HEK293 (cell line): ENCODE data around the gene ANKRD6.

Experiments used
- CTCF ChIA-PET: fragments of 350-600 bp; formaldehyde crosslinking; extraction: SDS; loops from one replicate; lab custom pipeline; 2021; ENCODE audit warnings: antibody characterized with exemption; lab: Yijun Ruan, JAX
- POLR2A ChIA-PET: fragments of 300-600 bp; formaldehyde crosslinking; extraction: SDS; loops from one replicate; lab custom pipeline; 2020; ENCODE audit warnings: antibody characterized with exemption, inconsistent platforms; lab: Yijun Ruan, JAX
- H3K27ac ChIP-seq: fragments of 200-500 bp; sonication (Bioruptor generic); 2 replicates; pipeline ENCODE4 v1.5.1; 2014; ENCODE audit warnings: low read depth, low read length, control low read depth, inconsistent platforms; ENCODE audit errors: extremely low read depth
- H3K36me3 ChIP-seq, 2 experiments: fragments of 200-500 bp in 1 of 2; sonication (Bioruptor generic) in 1 of 2; 1 replicate in 1 of 2; 2 replicates in 1 of 2; pipeline ENCODE4 v1.5.1; 2014 to 2017; ENCODE audit warnings: inconsistent platforms in 2 of 2, low read length in 2 of 2; ENCODE audit not compliant: control insufficient read depth in 2 of 2, insufficient read depth in 1 of 2
- H3K4me1 ChIP-seq: fragments of 200-500 bp; sonication (Bioruptor generic); 2 replicates; pipeline ENCODE4 v1.5.1; 2014; ENCODE audit warnings: mild to moderate bottlenecking, low read length, inconsistent platforms; ENCODE audit not compliant: control insufficient read depth, insufficient read depth
- H3K4me3 ChIP-seq: 2 replicates; pipeline ENCODE4 v1.5.1; 2011; ENCODE audit warnings: low read depth, mild to moderate bottlenecking, control low read depth, low read length, moderate library complexity
- H3K9me3 ChIP-seq: fragments of 200-500 bp; sonication (Bioruptor generic); 2 replicates; pipeline ENCODE4 v1.5.1; 2014; ENCODE audit warnings: low read depth, low read length, inconsistent platforms; ENCODE audit not compliant: control insufficient read depth, insufficient read depth
- KLF7 ChIP-seq: fragments of 450-650 bp; formaldehyde crosslinking; IDR thresholded peaks from 2 replicates; pipeline ENCODE4 v1.5.1; 2016; ENCODE audit warnings: missing biosample characterization, missing genetic modification characterization, borderline replicate concordance
- SALL2 ChIP-seq: fragments of 450-650 bp; formaldehyde crosslinking; IDR thresholded peaks from 2 replicates; pipeline ENCODE4 v1.5.0; 2017; ENCODE audit warnings: missing biosample characterization, mild to moderate bottlenecking, missing genetic modification characterization, borderline replicate concordance
- YY1 ChIP-seq: fragments of 450-650 bp; formaldehyde crosslinking; IDR thresholded peaks from 2 replicates; pipeline ENCODE4 v1.5.1; 2018; ENCODE audit warnings: missing biosample characterization, missing genetic modification characterization
- ZBTB10 ChIP-seq: fragments of 450-650 bp; formaldehyde crosslinking; IDR thresholded peaks from 2 replicates; pipeline ENCODE4 v1.5.1; 2016; ENCODE audit warnings: missing biosample characterization, missing genetic modification characterization
- ZFP41 ChIP-seq: fragments of 450-650 bp; formaldehyde crosslinking; IDR thresholded peaks from 2 replicates; pipeline ENCODE4 v1.5.1; 2016; ENCODE audit warnings: missing biosample characterization, missing genetic modification characterization, borderline replicate concordance
- ZNF10 ChIP-seq: fragments of 450-650 bp; formaldehyde crosslinking; IDR thresholded peaks from 2 replicates; pipeline ENCODE4 v1.5.1; 2017; ENCODE audit warnings: missing biosample characterization, missing genetic modification characterization
- ZNF138 ChIP-seq: fragments of 450-650 bp; formaldehyde crosslinking; IDR thresholded peaks from 2 replicates; pipeline ENCODE4 v1.5.1; 2016; ENCODE audit warnings: missing biosample characterization, missing genetic modification characterization, borderline replicate concordance
- ZNF155 ChIP-seq: fragments of 450-650 bp; formaldehyde crosslinking; IDR thresholded peaks from 2 replicates; pipeline ENCODE4 v1.5.1; 2016; ENCODE audit warnings: missing biosample characterization, missing genetic modification characterization
- ZNF169 ChIP-seq: fragments of 450-650 bp; formaldehyde crosslinking; IDR thresholded peaks from 2 replicates; pipeline ENCODE4 v1.5.1; 2016; ENCODE audit warnings: missing biosample characterization, missing genetic modification characterization
- ZNF19 ChIP-seq: fragments of 450-650 bp; formaldehyde crosslinking; IDR thresholded peaks from 2 replicates; pipeline ENCODE4; 2016; ENCODE audit warnings: missing biosample characterization, missing genetic modification characterization, low read depth
- ZNF211 ChIP-seq: fragments of 450-650 bp; formaldehyde crosslinking; IDR thresholded peaks from 2 replicates; pipeline ENCODE4 v1.5.1; 2016; ENCODE audit warnings: low read depth, missing biosample characterization, missing genetic modification characterization
- ZNF214 ChIP-seq: fragments of 450-650 bp; formaldehyde crosslinking; IDR thresholded peaks from 2 replicates; pipeline ENCODE4 v1.5.1; 2017; ENCODE audit warnings: missing biosample characterization, mild to moderate bottlenecking, missing genetic modification characterization, borderline replicate concordance
- ZNF416 ChIP-seq: fragments of 450-650 bp; formaldehyde crosslinking; IDR thresholded peaks from 2 replicates; pipeline ENCODE4 v1.5.1; 2016; ENCODE audit warnings: missing biosample characterization, missing genetic modification characterization
- ZNF560 ChIP-seq: fragments of 450-650 bp; formaldehyde crosslinking; IDR thresholded peaks from 2 replicates; pipeline ENCODE4 v1.5.1; 2017; ENCODE audit warnings: missing biosample characterization, missing genetic modification characterization, borderline replicate concordance
- ZNF580 ChIP-seq: fragments of 450-650 bp; formaldehyde crosslinking; IDR thresholded peaks from 2 replicates; pipeline ENCODE4 v1.5.1; 2016; ENCODE audit warnings: missing biosample characterization, missing genetic modification characterization
- ZNF670 ChIP-seq: fragments of 450-650 bp; formaldehyde crosslinking; IDR thresholded peaks from 2 replicates; pipeline ENCODE4 v1.5.1; 2016; ENCODE audit warnings: missing biosample characterization, missing genetic modification characterization, low read depth
- ZNF830 ChIP-seq: fragments of 450-650 bp; IDR thresholded peaks from 2 replicates; pipeline ENCODE4 v1.5.0; 2018; ENCODE audit warnings: missing biosample characterization, missing genetic modification characterization, low read depth, mild to moderate bottlenecking, moderate library complexity
- ZNF837 ChIP-seq: fragments of 450-650 bp; formaldehyde crosslinking; IDR thresholded peaks from 2 replicates; pipeline ENCODE4 v1.5.1; 2016; ENCODE audit warnings: missing biosample characterization, missing genetic modification characterization
- ZNF843 ChIP-seq: fragments of 450-650 bp; formaldehyde crosslinking; IDR thresholded peaks from 2 replicates; pipeline ENCODE4 v1.5.1; 2016; ENCODE audit warnings: missing biosample characterization, missing genetic modification characterization
- TF ChIP-seq, protein P1 (sequence below): fragments of 450-650 bp; formaldehyde crosslinking; IDR thresholded peaks from 2 replicates; pipeline ENCODE4 v1.5.1; 2016; ENCODE audit warnings: missing biosample characterization, missing genetic modification characterization

Gene ANKRD6

DNA sequence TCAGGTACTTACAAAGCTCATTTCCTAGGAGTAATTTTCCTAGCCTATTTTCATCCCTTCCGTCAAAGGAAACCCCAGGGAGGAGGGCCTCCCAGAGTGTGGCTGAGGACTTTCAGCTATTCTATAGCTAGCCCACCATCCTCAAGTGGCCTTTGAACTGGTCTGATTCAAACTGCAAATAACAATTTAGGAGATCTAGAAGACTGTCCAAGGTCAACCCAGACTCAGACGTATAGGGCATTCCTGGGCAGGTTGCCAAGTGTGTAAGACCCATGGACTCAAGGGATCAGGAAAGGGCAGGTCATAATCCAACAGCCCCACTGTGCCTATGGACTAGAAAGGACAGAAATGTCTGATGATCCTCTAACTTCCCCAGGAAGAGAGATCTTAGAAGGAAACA, 18.7 kb upstream of the ANKRD6 start (continued):
- TF ChIP-seq, protein P1, sequence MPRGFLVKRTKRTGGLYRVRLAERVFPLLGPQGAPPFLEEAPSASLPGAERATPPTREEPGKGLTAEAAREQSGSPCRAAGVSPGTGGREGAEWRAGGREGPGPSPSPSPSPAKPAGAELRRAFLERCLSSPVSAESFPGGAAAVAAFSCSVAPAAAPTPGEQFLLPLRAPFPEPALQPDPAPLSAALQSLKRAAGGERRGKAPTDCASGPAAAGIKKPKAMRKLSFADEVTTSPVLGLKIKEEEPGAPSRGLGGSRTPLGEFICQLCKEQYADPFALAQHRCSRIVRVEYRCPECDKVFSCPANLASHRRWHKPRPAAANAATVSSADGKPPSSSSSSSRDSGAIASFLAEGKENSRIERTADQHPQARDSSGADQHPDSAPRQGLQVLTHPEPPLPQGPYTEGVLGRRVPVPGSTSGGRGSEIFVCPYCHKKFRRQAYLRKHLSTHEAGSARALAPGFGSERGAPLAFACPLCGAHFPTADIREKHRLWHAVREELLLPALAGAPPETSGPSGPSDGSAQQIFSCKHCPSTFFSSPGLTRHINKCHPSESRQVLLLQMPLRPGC (tag by site-specific recombination) = no peak

DNA sequence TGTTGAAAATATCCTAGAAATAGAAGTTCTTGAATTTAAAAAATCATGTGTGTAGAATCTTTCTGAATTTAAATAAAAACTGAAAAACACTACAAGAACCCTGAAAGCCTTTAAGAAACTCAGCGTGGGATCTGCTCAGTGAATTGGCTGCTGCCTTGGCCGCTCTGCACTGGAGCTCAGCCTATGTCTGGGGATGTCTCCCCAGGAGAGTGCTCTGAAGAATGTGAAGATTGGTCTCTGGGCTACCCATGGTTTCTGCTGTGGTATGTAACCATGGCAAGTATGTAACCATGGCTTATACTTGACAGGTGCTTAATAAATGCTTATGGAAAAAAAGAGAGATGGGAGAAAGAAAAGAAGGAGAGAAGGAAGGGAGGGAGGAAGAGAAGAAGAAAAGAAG, 17.8 kb upstream of the ANKRD6 start:
- H3K9me3 ChIP-seq = no peaks in the 10 kb centered on the region
- TF ChIP-seq ZNF211 (tag by site-specific recombination) (no peak), ZBTB10 (tag by site-specific recombination) (no peak), ZNF169 (tag by site-specific recombination) (no peak), YY1 (tag by site-specific recombination) (no peak), ZNF830 (tag by site-specific recombination) (no peak), ZNF10 (tag by site-specific recombination) (no peak)
- H3K4me3 ChIP-seq = no peak overlapping the region
- peaks cover 8% of the 10 kb centered on the region for H3K4me1 ChIP-seq
- POLR2A ChIA-PET = interaction anchor here (1.1 kb wide), 1 partner anchor 336 kb away, joined by 3 read pairs; no protein-coding TSS in a partner anchor
- H3K36me3 ChIP-seq = no peaks in the 10 kb centered on the region
- CTCF ChIA-PET = interaction anchor here (1.0 to 2.7 kb wide), 5 partner anchors 17 to 361 kb away, joined by 3 to 18 read pairs (median 13); partner anchors contain the start of gene ANKRD6
- no peak overlapping the region for H3K27ac ChIP-seq

DNA sequence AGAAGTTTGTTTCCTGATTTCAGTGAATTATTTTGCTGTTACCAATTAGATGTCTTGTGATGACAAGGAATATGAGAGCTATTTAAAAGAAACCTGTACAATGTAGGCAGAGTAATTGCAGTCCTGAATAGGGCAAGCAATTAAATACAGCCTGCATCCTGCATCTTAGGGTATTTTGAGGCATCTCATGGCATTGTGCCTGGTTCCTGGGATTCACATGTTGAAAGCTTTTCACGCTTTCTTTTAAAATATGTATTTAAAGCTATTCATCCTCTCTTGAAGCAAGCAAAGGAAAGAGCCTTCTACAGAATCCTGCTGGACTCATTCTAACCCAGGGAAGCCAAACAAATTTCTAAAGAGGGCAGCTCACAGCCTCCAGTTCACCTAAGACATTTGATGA, 16.2 kb upstream of the ANKRD6 start:
- Histone ChIP-seq H3K4me3 (no peak overlapping the region), H3K36me3 (no peaks in the 10 kb centered on the region), H3K27ac (no peak overlapping the region), H3K4me1 (peaks cover 5% of the 10 kb centered on the region), H3K9me3 (no peaks in the 10 kb centered on the region)
- TF ChIP-seq ZNF155 (tag by site-specific recombination) (no peak), ZNF416 (no peak), ZNF670 (tag by site-specific recombination) (no peak), ZNF837 (tag by site-specific recombination) (no peak), KLF7 (tag by site-specific recombination) (no peak), ZNF214 (tag by site-specific recombination) (no peak), ZNF560 (tag by site-specific recombination) (no peak), ZNF843 (tag by site-specific recombination) (no peak), SALL2 (tag by site-specific recombination) (no peak), ZNF19 (tag by site-specific recombination) (no peak), ZNF580 (tag by site-specific recombination) (no peak), ZNF138 (tag by site-specific recombination) (no peak), ZFP41 (tag by site-specific recombination) (no peak)
- POLR2A ChIA-PET = no interaction called here
- CTCF ChIA-PET = interaction anchor here (0.6 to 2.7 kb wide), 7 partner anchors 9 to 720 kb away, joined by 3 to 18 read pairs (median 4); partner anchors contain the start of gene ANKRD6
